AG04450 (cell line): ENCODE results near the gene ZNF764. TPM values are rescaled to one million over a fixed set of nuclear protein-coding genes. Genes with fewer than 3 reads are reported as not detected.

Source experiments
- CTCF ChIA-PET: fragments of 300-600, 350-600 bp; formaldehyde crosslinking; extraction: SDS; loops from one replicate; lab custom pipeline; 2022; ENCODE audit warnings: antibody characterized with exemption, inconsistent platforms; lab: Charles Lee
- POLR2A ChIA-PET: fragments of 350-600 bp; formaldehyde crosslinking; extraction: SDS; loops from one replicate; lab custom pipeline; 2021; ENCODE audit warnings: antibody characterized with exemption, inconsistent platforms; lab: Yijun Ruan, JAX
- DNase-seq: peaks from one replicate; pipeline ENCODE4 v3.0.0-alpha.2; 2011; ENCODE audit warnings: low read depth, low spot score
- H3K27ac ChIP-seq: one replicate; pipeline ENCODE4 v1.5.1; 2012; ENCODE audit warnings: low read depth, low read length, control low read depth
- H3K27me3 ChIP-seq: one replicate; pipeline ENCODE4 v1.6.0; 2012; ENCODE audit warnings: low read length; ENCODE audit not compliant: control insufficient read depth, insufficient read depth
- H3K4me3 ChIP-seq: 2 replicates; pipeline ENCODE4 v1.5.1; 2011; ENCODE audit warnings: mild to moderate bottlenecking, low read depth, low read length, control low read depth
- H3K9me3 ChIP-seq: 2 replicates; pipeline ENCODE4 v1.5.1; 2012; ENCODE audit warnings: low read length; ENCODE audit not compliant: control insufficient read depth, insufficient read depth
- polyA plus RNA-seq: library from polyadenylated mRNA; depleted of rRNA; stranded (reverse); fragments of >200 nt; gene quantifications from 2 replicates; pipeline ENCODE4 v1.2.3, GENCODE V29; 2011
- TF ChIP-seq, protein P1 (sequence below): IDR thresholded peaks from 2 replicates; pipeline ENCODE4 v1.5.1; 2011; ENCODE audit warnings: low read depth, low read length, control low read depth, inconsistent platforms

Gene ZNF764
- polyA plus RNA-seq, 1 experiment: 2.5 TPM

- H3K27ac ChIP-seq: no peak overlapping the region
- ChIA-PET CTCF (interaction anchor here (0.5 to 1.9 kb wide), 14 partner anchors 14 to 166 kb away, joined by 3 to 14 read pairs (median 4); partner anchors contain the start of genes PRR14, ZNF764 and ZNF785), POLR2A (interaction anchor here (1.0 to 1.7 kb wide), 5 partner anchors 8 to 118 kb away, joined by 3 to 7 read pairs (median 5); partner anchors contain the start of genes ZNF688, ZNF689 and ZNF764)
- TF ChIP-seq, protein P1, sequence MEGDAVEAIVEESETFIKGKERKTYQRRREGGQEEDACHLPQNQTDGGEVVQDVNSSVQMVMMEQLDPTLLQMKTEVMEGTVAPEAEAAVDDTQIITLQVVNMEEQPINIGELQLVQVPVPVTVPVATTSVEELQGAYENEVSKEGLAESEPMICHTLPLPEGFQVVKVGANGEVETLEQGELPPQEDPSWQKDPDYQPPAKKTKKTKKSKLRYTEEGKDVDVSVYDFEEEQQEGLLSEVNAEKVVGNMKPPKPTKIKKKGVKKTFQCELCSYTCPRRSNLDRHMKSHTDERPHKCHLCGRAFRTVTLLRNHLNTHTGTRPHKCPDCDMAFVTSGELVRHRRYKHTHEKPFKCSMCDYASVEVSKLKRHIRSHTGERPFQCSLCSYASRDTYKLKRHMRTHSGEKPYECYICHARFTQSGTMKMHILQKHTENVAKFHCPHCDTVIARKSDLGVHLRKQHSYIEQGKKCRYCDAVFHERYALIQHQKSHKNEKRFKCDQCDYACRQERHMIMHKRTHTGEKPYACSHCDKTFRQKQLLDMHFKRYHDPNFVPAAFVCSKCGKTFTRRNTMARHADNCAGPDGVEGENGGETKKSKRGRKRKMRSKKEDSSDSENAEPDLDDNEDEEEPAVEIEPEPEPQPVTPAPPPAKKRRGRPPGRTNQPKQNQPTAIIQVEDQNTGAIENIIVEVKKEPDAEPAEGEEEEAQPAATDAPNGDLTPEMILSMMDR: peak; percentile 70
- no peaks in the 10 kb centered on the region; the same call in 1 of the 2 replicates for H3K9me3 ChIP-seq
- H3K27me3 ChIP-seq: no peaks in the 10 kb centered on the region
- peak overlapping the region; percentile 69 for H3K4me3 ChIP-seq
- DNase-seq: no peak
These were observed 22.4 kb downstream of the ZNF764 start for GRCh38 chr16:30535777-30536190.

- ChIA-PET CTCF (interaction anchor here (0.5 to 1.9 kb wide), 15 partner anchors 15 to 166 kb away, joined by 3 to 14 read pairs (median 3); partner anchors contain the start of genes PRR14, ZNF764 and ZNF785), POLR2A (interaction anchor here (0.6 to 1.7 kb wide), 8 partner anchors 8 to 117 kb away, joined by 3 to 8 read pairs (median 4); partner anchors contain the start of genes ZNF688, ZNF689 and ZNF764)
- DNase-seq: no peak
- no peaks in the 10 kb centered on the region for H3K27me3 ChIP-seq
- no peaks in the 10 kb centered on the region; the same call in 1 of the 2 replicates for H3K9me3 ChIP-seq
- TF ChIP-seq, protein P1: no peak
- H3K4me3 ChIP-seq: peak overlapping the region; percentile 69
- H3K27ac ChIP-seq: peak overlapping the region; percentile 31
These were observed 22.9 kb downstream of the ZNF764 start for GRCh38 chr16:30535106-30535776.

DNA sequence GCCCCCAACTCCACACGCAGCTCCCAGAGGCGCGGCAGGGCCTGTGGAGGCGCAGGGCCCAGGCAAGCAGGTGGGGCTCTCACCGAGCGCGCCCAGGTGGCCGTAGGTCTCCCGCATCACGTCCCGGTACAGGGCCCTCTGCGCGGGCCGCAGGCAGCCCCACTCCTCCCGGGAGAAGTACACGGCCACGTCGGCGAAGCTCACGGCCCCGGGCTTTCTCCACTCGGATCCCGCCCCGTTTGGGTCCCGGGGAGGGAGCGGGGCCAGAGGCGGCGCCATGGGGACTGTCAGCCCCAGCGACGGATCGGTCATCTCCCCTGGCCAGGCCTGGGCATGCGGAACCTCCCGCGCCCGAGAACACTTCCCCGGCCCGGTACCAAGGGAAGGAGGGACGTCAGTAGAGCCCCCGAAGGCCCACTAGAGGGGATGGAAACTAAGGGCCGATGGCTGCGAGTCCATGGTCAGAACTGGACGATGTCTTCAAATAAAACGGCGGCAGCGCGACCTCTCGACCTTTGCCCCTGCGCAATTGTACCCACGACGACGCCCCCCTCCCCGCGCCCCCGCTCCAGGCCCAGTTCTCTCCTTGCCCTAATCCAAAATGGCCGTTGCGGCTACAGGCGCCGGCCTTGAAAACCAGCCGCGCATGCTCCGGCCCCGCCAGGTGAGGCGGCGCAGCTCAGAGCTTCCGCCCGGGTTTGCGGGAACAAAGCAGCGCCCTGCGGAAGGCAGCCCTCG is 23.6 kb downstream of the ZNF764 start, which contains the start of gene ZNF747:
ZNF747 (minus strand) TSS at position 491 of the 738 bp plus-strand sequence; CDS start at position 312, 179 bp downstream.
- no peaks in the 10 kb centered on the region for H3K27me3 ChIP-seq
- no peaks in the 10 kb centered on the region; the same call in 1 of the 2 replicates for H3K9me3 ChIP-seq
- H3K4me3 ChIP-seq: peak within 1 kb of the TSS; percentile 69
- ChIA-PET CTCF (interaction anchor here (0.6 to 1.9 kb wide), 9 partner anchors 17 to 493 kb away, joined by 3 to 14 read pairs (median 6); partner anchors contain the start of genes PRR14 and ZNF785), POLR2A (interaction anchor here (0.6 to 1.7 kb wide), 5 partner anchors 31 to 116 kb away, joined by 3 to 8 read pairs (median 6); partner anchors contain the start of genes ZNF688 and ZNF689)
- H3K27ac ChIP-seq: peak within 1 kb of the TSS; percentile 65
- no peak for DNase-seq
- TF ChIP-seq, protein P1: no peak

DNA sequence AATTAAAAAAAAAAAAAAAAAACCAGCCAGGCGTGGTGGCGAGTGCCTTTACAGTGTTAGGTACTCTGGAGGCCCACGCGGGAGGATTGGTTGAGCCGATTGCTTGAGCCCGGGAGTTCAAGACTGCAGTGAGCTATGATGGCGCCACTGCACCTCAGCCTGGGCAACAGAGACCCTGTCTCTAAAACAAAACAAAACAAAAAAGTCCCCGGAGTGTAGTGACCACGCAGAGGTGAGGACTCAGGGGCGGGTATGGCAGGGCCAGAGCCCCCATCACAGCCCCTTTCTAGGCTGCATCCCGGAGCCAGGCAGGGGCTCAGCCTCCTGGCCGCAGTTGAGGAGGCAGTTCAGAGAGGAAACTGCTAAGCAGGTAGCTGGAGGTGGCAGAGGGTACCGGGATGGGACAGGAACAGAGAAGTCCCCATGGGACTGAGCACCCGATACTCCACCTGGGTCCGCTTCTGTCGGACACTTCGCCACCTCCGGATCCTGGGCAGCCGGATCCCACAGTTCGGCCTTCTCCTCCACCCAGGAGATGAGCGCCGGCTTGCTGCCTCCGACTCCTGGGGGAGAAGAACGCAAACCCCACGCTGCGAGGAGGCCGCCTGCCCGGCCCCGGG is 24.3 kb downstream of the ZNF764 start:
- H3K9me3 ChIP-seq: no peaks in the 10 kb centered on the region; the same call in 1 of the 2 replicates
- no peaks in the 10 kb centered on the region for H3K27me3 ChIP-seq
- no peak for DNase-seq
- no peak overlapping the region for H3K27ac ChIP-seq
- CTCF ChIA-PET: interaction anchor here (0.6 kb wide), 1 partner anchor 52 kb away, joined by 3 read pairs; the partner anchor contains the start of gene ZNF785
- TF ChIP-seq, protein P1: no peak
- peak overlapping the region; percentile 69 for H3K4me3 ChIP-seq
- POLR2A ChIA-PET: interaction anchor here (1.0 kb wide), 1 partner anchor 38 kb away, joined by 4 read pairs; the partner anchor contains the start of gene ZNF688
